Measurements from ENCODE around the gene NMNAT2.

NMNAT2 gene

GRCh38 chr1:183233113-183233512 lies 185.1 kb downstream of the NMNAT2 start:
- DNase-seq: no peak

GRCh38 chr1:183231545-183231944 lies 186.6 kb downstream of the NMNAT2 start:
- DNase-seq: no peak

GRCh38 chr1:183230413-183230812 lies 187.8 kb downstream of the NMNAT2 start:
- no peak for DNase-seq

GRCh38 chr1:183228347-183229220 lies 189.6 kb downstream of the NMNAT2 start:
- no peak for DNase-seq

- DNase-seq: peak; percentile 59
Observed at GRCh38 chr1:183227422-183228346, 190.5 kb downstream of the NMNAT2 start.

GRCh38 chr1:183226963-183227362 lies 191.2 kb downstream of the NMNAT2 start:
- DNase-seq: no peak

- DNase-seq: no peak
Observed at GRCh38 chr1:183226361-183226760, 191.8 kb downstream of the NMNAT2 start.

GRCh38 chr1:183223467-183223866 lies 194.7 kb downstream of the NMNAT2 start:
- DNase-seq: no peak

GRCh38 chr1:183222909-183223308 lies 195.3 kb downstream of the NMNAT2 start:
- DNase-seq: no peak

- DNase-seq: no peak
Observed at GRCh38 chr1:183219616-183220009, 198.6 kb downstream of the NMNAT2 start.

GRCh38 chr1:183218971-183219615 lies 199.1 kb downstream of the NMNAT2 start:
- DNase-seq: peak; percentile 23

- no peak for DNase-seq
Observed at GRCh38 chr1:183218027-183218618, 200.1 kb downstream of the NMNAT2 start.

- DNase-seq: no peak
Observed at GRCh38 chr1:183215936-183216335, 202.2 kb downstream of the NMNAT2 start.

- DNase-seq: no peak
Observed at GRCh38 chr1:183215076-183215720, 203.0 kb downstream of the NMNAT2 start.

GRCh38 chr1:183214021-183214970 lies 203.9 kb downstream of the NMNAT2 start:
- no peak for DNase-seq

GRCh38 chr1:183212870-183213269 lies 205.3 kb downstream of the NMNAT2 start:
- no peak for DNase-seq

- no peak for DNase-seq
Observed at GRCh38 chr1:183210681-183211080, 207.5 kb downstream of the NMNAT2 start.

- no peak for DNase-seq
Observed at GRCh38 chr1:183209533-183210158, 208.5 kb downstream of the NMNAT2 start.

- DNase-seq: no peak
Observed at GRCh38 chr1:183206538-183207122, 211.6 kb downstream of the NMNAT2 start.

- no peak for DNase-seq
Observed at GRCh38 chr1:183205196-183205781, 212.9 kb downstream of the NMNAT2 start.
